Activated T-helper 2 cell treated with anti-CD3 and anti-CD28 coated beads, Interferon-gamma antibody, Interleukin-2, Interleukin-4, amounts not matched to agents 10 μg/mL and 5 μg/mL and 100 μg/mL, durations not matched to agents 14 hours and 24 hours and 36 hours (primary cell): Measurements from ENCODE around the gene PPM1F. TPM values are rescaled to one million over a fixed set of nuclear protein-coding genes. Genes with fewer than 3 reads are reported as not detected.

Experiments used
- DNase-seq: peaks from one replicate; pipeline ENCODE4 v3.0.0; 2021; ENCODE audit warnings: low spot score
- H3K27ac Mint-ChIP-seq: one replicate; pipeline ENCODE4 v1.8.0; 2021; ENCODE audit warnings: mixed read lengths
- H3K27me3 Mint-ChIP-seq: one replicate; pipeline ENCODE4 v1.8.0; 2021; ENCODE audit warnings: low read depth, mixed read lengths
- H3K36me3 Mint-ChIP-seq: one replicate; pipeline ENCODE4 v1.8.0; 2021; ENCODE audit warnings: low read depth, mixed read lengths
- H3K4me1 Mint-ChIP-seq: one replicate; pipeline ENCODE4 v1.8.0; 2021; ENCODE audit warnings: low read depth, mixed read lengths
- H3K4me3 Mint-ChIP-seq: one replicate; pipeline ENCODE4 v1.8.0; 2021; ENCODE audit warnings: low read depth, mild to moderate bottlenecking, moderate library complexity, mixed read lengths
- H3K9me3 Mint-ChIP-seq: one replicate; pipeline ENCODE4 v1.8.0; 2021; ENCODE audit warnings: mixed read lengths
- intact Hi-C: fragments of 100-400 bp; cut with micrococcal nuclease; formaldehyde crosslinking; loops from one replicate; pipeline ENCODE4 v1.15.1; 2023
- total RNA-seq: library from RNA; stranded (reverse); gene quantifications from 2 replicates; pipeline ENCODE4 v1.2.3, GENCODE V29; 2022

PPM1F gene
- total RNA-seq, 1 donor from 2014 or later: 26.4 TPM

- Mint-ChIP-seq H3K27me3 (no peaks in the 10 kb centered on the region), H3K36me3 (peaks cover 35% of the 10 kb centered on the region), H3K27ac (no peak overlapping the region), H3K9me3 (no peaks in the 10 kb centered on the region), H3K4me3 (no peak overlapping the region), H3K4me1 (no peaks in the 10 kb centered on the region)
- intact Hi-C loops: no loop called here
- DNase-seq: no peak
These were observed 9.4 kb upstream of the PPM1F start for GRCh38 chr22:21961886-21962654.

DNA sequence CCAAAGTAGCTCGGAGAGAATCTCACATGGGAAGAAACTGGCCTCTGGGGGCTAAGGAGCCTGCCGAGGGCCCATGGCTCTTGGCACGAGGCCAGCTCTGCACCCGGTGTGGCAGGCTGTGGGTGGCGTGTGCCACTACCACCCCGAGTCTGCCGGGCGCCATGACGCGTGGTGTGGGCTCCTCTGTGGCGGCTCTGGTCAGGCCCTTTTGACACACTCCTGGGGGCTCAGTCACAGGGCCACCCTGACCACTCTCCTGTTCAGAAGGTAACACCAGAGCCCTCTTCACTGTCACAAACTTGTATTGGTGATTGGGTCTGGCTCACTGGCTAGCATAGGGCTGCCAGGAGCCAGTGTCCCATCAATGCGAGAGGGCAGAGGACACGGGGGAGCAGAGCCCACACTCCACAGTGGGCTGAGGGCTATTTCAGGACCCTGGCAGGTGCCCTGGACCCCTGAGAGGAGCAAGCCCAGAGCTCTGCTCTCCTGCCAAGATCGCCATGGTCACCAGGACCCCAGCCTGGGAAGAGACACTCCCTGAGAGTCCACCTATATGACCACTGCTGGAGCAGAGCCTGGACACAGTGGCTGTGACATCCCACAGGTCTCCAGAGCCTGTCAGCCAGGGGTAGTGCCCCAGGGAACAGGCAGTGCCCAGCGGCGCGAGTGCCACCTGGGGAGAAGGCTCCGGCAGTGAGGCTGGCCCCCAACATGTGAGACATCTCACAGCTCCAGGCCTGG, 8.6 kb upstream of the PPM1F start:
- Mint-ChIP-seq H3K27me3 (no peaks in the 10 kb centered on the region), H3K4me3 (no peak overlapping the region)
- no peak for DNase-seq

GRCh38 chr22:21960200-21961126, 7.8 kb upstream of the PPM1F start:
- no peaks in the 10 kb centered on the region for H3K4me1 Mint-ChIP-seq
- H3K27me3 Mint-ChIP-seq: no peaks in the 10 kb centered on the region
- H3K9me3 Mint-ChIP-seq: no peaks in the 10 kb centered on the region
- H3K27ac Mint-ChIP-seq: no peak overlapping the region
- DNase-seq: no peak
- H3K4me3 Mint-ChIP-seq: no peak overlapping the region
- intact Hi-C loops: no loop called here
- peaks cover 27% of the 10 kb centered on the region for H3K36me3 Mint-ChIP-seq

More for the DNA sequence above, 8.6 kb upstream of the PPM1F start:
- Mint-ChIP-seq H3K27ac (no peak overlapping the region), H3K4me1 (no peaks in the 10 kb centered on the region), H3K36me3 (peaks cover 29% of the 10 kb centered on the region), H3K9me3 (no peaks in the 10 kb centered on the region)
- intact Hi-C loops: no loop called here

- intact Hi-C loops: no loop called here
- no peak overlapping the region for H3K27ac Mint-ChIP-seq
- DNase-seq: no peak
- H3K36me3 Mint-ChIP-seq: peaks cover 23% of the 10 kb centered on the region
- H3K4me3 Mint-ChIP-seq: no peak overlapping the region
- no peaks in the 10 kb centered on the region for H3K27me3 Mint-ChIP-seq
- no peaks in the 10 kb centered on the region for H3K9me3 Mint-ChIP-seq
- H3K4me1 Mint-ChIP-seq: no peaks in the 10 kb centered on the region
These were observed 6.8 kb upstream of the PPM1F start for GRCh38 chr22:21959274-21960074.

DNA sequence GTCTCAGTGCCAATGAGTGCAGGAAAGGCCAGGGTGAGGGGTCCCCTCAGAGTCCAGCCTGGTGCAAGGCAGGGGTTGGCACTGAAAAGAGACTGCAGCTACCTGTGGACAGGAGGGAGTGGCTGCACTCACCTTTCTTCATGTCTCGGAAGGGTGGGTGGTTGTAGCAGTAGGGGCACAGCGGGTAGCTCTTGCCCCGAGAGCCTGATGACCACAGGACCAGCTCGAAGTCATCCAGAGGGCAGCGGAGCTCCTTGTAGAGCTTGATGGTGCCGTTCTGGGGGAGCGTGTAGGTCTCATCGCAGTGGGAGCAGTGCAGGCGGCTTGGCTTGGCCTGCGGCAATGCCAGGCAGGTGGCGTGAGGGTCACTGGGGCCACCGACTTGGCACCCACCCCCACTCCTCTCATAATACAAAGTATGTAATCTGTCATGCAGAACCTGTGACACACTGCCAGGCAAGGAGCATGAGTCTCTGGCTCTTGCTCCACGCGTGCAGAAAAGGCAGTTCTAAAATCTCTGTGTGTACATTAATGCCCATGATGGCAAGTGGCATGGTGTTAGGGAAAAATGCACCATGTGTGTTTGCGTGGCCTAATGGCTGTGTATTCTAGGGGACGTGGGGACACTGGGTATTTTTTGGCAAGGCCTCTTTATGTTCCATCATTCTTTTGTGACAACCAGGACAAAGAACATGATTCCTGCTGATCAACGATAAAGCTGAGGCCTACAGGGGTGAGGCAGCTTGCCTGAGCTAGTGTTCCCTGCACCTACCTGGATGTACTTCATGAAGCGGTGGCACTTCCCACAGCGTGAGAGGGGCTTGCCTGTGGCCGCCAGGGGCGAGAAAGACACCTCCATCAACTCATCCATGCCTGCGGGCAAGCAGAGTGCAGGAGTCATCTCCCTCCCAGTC, 6.0 kb upstream of the PPM1F start:
- Mint-ChIP-seq H3K27ac (no peak overlapping the region), H3K9me3 (no peaks in the 10 kb centered on the region), H3K4me3 (no peak overlapping the region), H3K4me1 (no peaks in the 10 kb centered on the region), H3K36me3 (peaks cover 22% of the 10 kb centered on the region), H3K27me3 (no peaks in the 10 kb centered on the region)
- no peak for DNase-seq
- intact Hi-C loops: no loop called here

DNA sequence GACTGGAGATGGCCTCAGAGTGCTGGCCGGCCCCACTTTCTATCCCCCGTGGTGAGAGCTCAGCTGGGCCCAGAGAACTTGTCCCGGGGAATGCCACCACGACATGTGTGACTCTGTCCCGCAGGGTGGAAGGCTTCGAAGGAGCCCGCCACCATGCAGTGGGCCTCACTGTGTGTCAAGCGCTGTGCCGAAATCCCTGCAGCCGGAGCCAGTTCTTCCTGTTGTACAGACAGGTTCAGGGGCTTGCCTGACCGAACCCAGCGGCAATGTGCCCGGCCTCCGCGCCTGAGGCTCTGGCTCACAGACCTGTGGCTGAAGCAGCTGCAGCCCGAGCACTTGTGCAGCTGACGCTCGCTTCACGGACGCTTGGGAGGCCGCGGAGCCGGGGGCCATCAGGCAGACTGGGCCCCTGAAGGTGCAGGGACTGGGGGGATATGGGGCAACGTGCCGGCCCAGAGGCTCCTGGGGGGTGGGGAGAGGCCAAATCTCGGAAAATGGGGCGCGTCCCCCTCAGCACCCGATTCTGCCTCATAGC, 650 bp downstream of the PPM1F start:
- H3K27me3 Mint-ChIP-seq: no peaks in the 10 kb centered on the region
- no peak overlapping the region for H3K27ac Mint-ChIP-seq
- H3K9me3 Mint-ChIP-seq: no peaks in the 10 kb centered on the region
- peaks cover 9% of the 10 kb centered on the region for H3K36me3 Mint-ChIP-seq
- DNase-seq: no peak
- intact Hi-C loops: loop anchor here (2.0 kb wide), 2 partner anchors 13 to 239 kb away; no protein-coding TSS in a partner anchor
- peak overlapping the region; percentile 83 for H3K4me3 Mint-ChIP-seq
- H3K4me1 Mint-ChIP-seq: peaks cover 12% of the 10 kb centered on the region

DNA sequence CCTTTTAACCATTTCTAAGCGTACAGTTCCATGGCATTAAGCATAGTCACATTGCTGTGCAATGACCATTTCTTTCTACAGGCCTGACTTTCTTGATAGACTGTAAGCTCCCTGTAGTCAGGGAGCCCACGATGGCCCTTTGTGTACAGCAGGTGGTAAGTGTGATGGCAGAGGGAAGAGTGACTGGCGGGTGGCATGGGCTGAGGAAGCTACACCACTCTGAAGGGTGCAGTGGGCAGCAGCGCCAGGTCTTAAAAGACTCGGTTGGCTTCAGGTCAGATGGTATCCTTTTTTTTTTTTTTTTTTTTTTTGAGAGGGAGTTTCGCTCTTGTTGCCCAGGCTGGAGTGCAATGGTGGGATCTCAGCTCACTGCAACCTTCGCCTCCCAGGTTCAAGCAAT, 1.6 kb downstream of the PPM1F start:
- DNase-seq: no peak
- H3K9me3 Mint-ChIP-seq: no peaks in the 10 kb centered on the region
- intact Hi-C loops: no loop called here
- no peaks in the 10 kb centered on the region for H3K27me3 Mint-ChIP-seq
- H3K27ac Mint-ChIP-seq: no peak overlapping the region
- H3K36me3 Mint-ChIP-seq: peaks cover 9% of the 10 kb centered on the region
- H3K4me3 Mint-ChIP-seq: peak overlapping the region; percentile 19
- peaks cover 12% of the 10 kb centered on the region for H3K4me1 Mint-ChIP-seq

DNA sequence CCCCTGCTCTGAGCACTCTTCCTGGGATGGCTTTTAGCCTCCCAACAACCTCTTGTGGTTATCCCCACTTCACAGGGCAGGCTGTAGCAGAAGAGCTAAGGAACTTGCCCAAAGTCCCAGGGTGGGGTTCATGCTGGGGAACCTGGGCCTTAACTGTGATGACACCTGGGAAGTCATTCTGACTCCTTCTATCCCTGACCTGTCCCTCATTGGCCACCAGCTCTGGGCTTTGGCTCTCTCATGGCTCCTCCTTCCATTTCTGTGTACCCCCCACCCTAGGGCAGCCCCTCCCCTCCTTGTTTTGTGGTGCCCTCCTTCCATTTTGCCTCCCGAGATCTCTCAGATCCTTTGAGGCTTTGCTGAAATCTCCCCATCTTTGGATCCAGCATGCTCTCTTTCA, 2.7 kb downstream of the PPM1F start:
- no peak overlapping the region for H3K4me3 Mint-ChIP-seq
- no peaks in the 10 kb centered on the region for H3K27me3 Mint-ChIP-seq
- no peaks in the 10 kb centered on the region for H3K9me3 Mint-ChIP-seq
- no peak for DNase-seq
- intact Hi-C loops: no loop called here
- H3K27ac Mint-ChIP-seq: no peak overlapping the region
- H3K36me3 Mint-ChIP-seq: peaks cover 9% of the 10 kb centered on the region
- peaks cover 12% of the 10 kb centered on the region for H3K4me1 Mint-ChIP-seq

DNA sequence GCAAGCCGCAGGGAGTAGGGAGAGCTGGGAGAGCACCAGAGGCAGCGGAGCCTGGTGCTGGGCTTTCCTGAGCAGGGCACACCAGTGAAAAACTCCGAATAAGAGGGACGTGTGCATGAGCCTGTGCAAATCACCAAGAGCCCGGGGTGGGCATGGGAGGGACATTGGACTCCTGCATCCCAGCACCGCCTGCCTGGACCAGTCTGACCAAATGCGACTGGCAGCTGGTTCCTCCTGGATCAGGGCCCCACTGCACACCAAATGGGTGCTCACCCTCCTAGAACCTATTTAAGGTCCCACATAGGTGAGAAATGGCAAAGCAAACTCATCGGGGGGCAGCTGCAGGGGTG, 3.1 kb downstream of the PPM1F start:
- H3K27me3 Mint-ChIP-seq: no peaks in the 10 kb centered on the region
- H3K9me3 Mint-ChIP-seq: no peaks in the 10 kb centered on the region
- peaks cover 9% of the 10 kb centered on the region for H3K36me3 Mint-ChIP-seq
- no peak for DNase-seq
- H3K4me1 Mint-ChIP-seq: peaks cover 12% of the 10 kb centered on the region
- no peak overlapping the region for H3K4me3 Mint-ChIP-seq
- H3K27ac Mint-ChIP-seq: no peak overlapping the region
- intact Hi-C loops: no loop called here

DNA sequence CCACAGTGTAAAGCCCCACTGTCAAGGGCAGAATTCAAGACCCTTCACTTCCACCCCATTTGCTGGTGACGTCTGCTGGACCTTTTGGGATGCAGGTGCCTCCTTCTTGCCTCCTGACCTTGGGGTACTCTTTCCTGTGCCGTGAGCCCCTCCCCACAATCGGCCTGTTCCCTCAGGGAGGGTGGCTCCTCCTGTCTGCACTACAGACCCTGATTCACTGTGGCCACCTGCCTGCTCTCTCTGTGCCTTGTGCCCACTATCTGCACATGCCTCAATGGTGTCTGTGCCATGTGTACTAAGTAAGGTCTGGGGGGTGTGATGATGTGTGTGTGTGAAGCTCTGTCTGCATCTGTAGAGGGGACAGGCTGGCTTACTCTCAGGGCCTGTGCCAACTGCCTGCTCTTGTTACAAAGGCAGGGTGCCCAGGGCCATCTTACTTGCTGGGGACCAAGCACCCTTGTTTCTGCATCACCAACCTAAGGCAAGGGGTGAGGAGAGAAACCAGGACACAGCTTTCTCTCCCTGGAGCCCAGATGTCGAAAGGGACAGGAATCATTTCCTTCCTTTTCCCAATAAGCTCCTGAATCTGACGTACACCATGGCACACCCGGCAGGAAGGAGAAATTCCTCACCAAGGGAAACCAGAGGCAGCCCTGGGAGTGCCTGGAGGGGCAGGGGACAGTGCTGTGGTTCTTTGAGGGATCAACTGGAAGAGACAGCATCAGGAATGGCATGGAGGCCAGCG, 3.7 kb downstream of the PPM1F start:
- intact Hi-C loops: no loop called here
- H3K36me3 Mint-ChIP-seq: peaks cover 9% of the 10 kb centered on the region
- H3K27ac Mint-ChIP-seq: no peak overlapping the region
- H3K4me3 Mint-ChIP-seq: no peak overlapping the region
- DNase-seq: no peak
- H3K4me1 Mint-ChIP-seq: peaks cover 12% of the 10 kb centered on the region
- H3K9me3 Mint-ChIP-seq: no peaks in the 10 kb centered on the region
- H3K27me3 Mint-ChIP-seq: no peaks in the 10 kb centered on the region

GRCh38 chr22:21948390-21948789, 4.3 kb downstream of the PPM1F start:
- H3K36me3 Mint-ChIP-seq: peaks cover 9% of the 10 kb centered on the region
- DNase-seq: no peak
- H3K27ac Mint-ChIP-seq: no peak overlapping the region
- no peak overlapping the region for H3K4me3 Mint-ChIP-seq
- no peaks in the 10 kb centered on the region for H3K27me3 Mint-ChIP-seq
- intact Hi-C loops: no loop called here
- no peaks in the 10 kb centered on the region for H3K9me3 Mint-ChIP-seq
- H3K4me1 Mint-ChIP-seq: peaks cover 12% of the 10 kb centered on the region
